Activated CD4-positive, alpha-beta T cell treated with anti-CD3 and anti-CD28 coated beads for 1 hour (primary cell): Measurements from ENCODE around the gene PLA2G4F.

Source experiments
- DNase-seq: peaks from one replicate; pipeline ENCODE4 v3.0.0-alpha.2; 2020

The PLA2G4F gene

GRCh38 chr15:42163947-42164550, 7.6 kb upstream of the PLA2G4F start:
- DNase-seq, result no peak

GRCh38 chr15:42163291-42163690, 6.9 kb upstream of the PLA2G4F start:
- DNase-seq, result no peak

GRCh38 chr15:42160136-42160535, 3.7 kb upstream of the PLA2G4F start:
- no peak for DNase-seq

- no peak for DNase-seq
These were observed 3.1 kb upstream of the PLA2G4F start for GRCh38 chr15:42159381-42160015.

DNA sequence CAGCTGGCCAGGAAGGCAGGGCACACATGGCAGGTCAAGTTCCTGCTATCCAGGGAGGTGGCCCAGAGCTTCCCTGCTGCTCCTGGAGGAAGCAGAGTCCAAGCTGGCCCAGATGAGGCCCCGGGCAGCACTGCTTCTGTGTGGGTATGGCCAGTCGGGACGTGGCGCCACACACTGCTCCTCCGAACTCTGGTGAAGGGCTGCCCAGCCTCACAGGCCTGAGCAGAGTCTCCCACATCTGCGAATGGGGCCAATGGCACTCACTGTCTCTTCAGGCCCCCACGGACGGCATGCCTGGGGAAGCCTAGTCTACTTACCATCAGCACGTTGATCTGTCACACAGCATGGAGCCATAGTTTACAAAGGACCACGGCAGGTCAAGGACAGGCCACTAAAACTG, 2.5 kb upstream of the PLA2G4F start:
- DNase-seq, result no peak

GRCh38 chr15:42157981-42158765, 1.7 kb upstream of the PLA2G4F start:
- no peak for DNase-seq

DNA sequence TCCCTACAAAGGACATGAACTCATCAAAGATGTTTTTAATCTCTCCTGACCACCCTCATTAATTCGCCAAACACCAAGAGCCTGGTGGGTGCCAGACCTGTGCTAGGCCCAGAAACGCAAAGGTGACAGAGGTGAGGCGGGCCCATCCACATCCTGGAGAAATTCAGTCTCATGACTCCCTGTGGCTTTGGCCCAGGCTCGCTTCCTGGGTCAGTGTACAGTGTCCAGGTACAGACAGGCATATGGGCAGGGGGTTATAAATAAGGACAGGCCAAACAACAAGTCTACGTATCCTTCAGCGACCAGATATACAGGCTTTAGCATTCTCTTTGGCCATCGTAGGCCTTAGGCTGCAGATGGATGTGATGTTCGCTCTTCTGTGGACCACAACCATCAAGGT, 945 bp upstream of the PLA2G4F start:
- DNase-seq, result no peak

- no peak for DNase-seq
These were observed 742 bp downstream of the PLA2G4F start for GRCh38 chr15:42155546-42156242.

GRCh38 chr15:42154956-42155355, 1.5 kb downstream of the PLA2G4F start:
- DNase-seq, result no peak

- DNase-seq, result no peak
These were observed 2.1 kb downstream of the PLA2G4F start for GRCh38 chr15:42154212-42154941.

DNA sequence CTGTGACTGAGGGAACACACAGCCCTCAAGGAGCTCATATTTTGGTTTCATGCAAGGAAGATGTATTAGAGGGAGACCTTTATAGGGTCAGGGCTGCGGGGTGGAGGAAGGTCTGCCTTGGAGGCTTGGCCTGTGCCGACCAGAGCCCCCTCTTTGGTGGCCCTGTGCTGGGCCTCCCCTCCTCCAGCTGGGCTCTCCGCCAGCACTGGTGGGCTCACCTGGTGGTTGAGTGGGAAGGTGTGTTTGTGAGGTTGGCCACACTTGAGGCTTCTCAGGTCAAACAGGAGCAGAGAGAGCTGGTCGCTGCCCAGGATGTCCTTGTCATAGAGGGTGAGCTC, 2.6 kb downstream of the PLA2G4F start:
- no peak for DNase-seq

- DNase-seq, result no peak
These were observed 3.3 kb downstream of the PLA2G4F start for GRCh38 chr15:42152921-42153698.

DNA sequence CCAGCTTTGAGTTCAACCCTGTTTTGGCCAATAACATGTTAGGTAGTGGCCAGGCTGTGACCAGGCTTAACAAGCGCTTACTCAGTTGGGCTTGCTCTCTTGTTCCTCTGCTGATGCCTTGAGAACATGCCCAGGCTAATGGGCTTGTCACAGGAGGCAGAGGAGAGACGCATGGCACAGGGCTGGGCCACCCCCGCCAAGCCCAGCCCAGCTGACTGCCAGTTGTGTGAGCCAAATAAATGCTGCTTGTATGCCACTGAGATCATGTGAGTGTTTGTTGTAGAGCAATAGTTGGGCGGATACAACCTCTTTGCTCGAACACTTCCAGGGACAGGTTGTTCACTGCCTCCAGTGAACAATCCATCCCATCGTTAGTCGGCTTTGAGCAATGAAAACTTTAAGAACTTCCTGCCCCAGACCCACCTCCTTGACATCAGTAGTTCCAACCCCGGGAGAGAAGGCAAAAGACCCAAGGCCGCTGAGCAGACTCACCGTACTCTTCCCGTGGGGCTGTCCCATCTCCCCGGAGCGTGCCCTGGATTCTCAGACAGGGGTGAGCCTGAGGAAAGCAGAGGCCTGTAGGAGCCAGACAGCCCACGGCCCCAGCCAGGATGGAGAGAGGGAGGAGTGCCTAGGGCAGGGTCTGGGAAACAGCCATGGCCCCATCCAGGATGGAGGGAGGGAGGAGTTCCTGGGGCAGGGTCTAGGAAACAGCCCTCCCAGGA, 4.1 kb downstream of the PLA2G4F start:
- no peak for DNase-seq

DNA sequence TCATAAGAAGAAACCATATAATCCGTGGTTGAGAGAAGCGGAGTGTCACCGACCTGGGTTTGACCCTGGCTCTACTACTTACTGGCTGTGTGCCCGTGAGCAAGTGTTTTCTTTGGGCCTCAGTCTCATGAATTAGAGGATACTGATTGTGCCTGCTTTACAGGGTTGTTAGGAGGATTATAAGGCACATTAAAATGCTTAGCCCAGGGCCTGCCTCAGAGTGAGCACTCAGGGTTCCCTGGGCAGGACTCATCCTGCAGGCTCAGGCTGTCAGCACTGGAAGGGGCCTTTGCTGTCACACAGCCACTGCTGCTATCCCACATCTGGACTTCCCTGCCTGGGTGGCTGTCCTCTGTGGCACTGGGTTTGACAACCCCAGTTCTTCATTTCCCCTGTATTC, 4.7 kb downstream of the PLA2G4F start:
- DNase-seq, result no peak

DNA sequence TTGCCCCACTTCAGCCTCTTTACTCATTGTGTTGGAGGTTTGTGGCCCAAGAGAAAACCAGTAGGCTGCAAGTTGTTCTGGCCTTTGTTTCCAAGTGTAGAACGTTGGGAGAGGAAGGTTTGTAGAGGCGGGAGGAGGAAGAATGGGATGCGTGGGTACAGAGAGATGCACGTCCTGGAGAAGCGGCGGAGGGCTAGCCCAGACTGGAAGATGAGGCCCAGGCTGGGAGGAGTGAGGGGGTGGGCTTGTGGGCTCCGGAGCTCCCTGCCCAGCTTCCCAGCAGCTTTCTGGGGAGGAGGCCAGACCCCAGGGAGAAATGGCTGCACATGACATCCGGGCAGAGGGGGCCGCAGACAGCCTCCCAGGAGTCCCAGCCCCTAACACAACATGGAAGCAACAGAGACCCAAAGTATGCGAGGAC, 5.3 kb downstream of the PLA2G4F start:
- DNase-seq, result no peak

GRCh38 chr15:42150219-42150970, 6.0 kb downstream of the PLA2G4F start:
- DNase-seq, result no peak

GRCh38 chr15:42149493-42150218, 6.8 kb downstream of the PLA2G4F start:
- DNase-seq, result no peak

- no peak for DNase-seq
These were observed 7.5 kb downstream of the PLA2G4F start for GRCh38 chr15:42148808-42149492.

GRCh38 chr15:42147431-42147735, 9.1 kb downstream of the PLA2G4F start:
- no peak for DNase-seq
